Suprapubic skin (tissue), 4 donors: Measurements from ENCODE around the gene CLIC2.

Experiments used
- POLR2A ChIP-seq, 2 donors: fragments of 450-650 bp; IDR thresholded peaks; one replicate each; pipeline ENCODE4 v1.6.1; 2017; ENCODE audit warnings: antibody characterized with exemption in 2 of 2, mild to moderate bottlenecking in 2 of 2, moderate library complexity in 2 of 2
- POLR2AphosphoS5 ChIP-seq, 3 donors: sonication (generic); formaldehyde crosslinking; IDR thresholded peaks; one replicate each; pipeline ENCODE4 v1.6.1; 2017; ENCODE audit warnings: antibody characterized with exemption in 3 of 3
- TF ChIP-seq, protein P1 (sequence below), 2 donors: fragments of 200-600 bp in 1 of 2; fragments of 450-650 bp in 1 of 2; sonication (generic) in 1 of 2; IDR thresholded peaks; one replicate each; pipeline ENCODE4 v1.5.1; 2016 to 2019; ENCODE audit warnings: antibody characterized with exemption in 2 of 2, mild to moderate bottlenecking in 1 of 2, moderate library complexity in 1 of 2

DNA sequence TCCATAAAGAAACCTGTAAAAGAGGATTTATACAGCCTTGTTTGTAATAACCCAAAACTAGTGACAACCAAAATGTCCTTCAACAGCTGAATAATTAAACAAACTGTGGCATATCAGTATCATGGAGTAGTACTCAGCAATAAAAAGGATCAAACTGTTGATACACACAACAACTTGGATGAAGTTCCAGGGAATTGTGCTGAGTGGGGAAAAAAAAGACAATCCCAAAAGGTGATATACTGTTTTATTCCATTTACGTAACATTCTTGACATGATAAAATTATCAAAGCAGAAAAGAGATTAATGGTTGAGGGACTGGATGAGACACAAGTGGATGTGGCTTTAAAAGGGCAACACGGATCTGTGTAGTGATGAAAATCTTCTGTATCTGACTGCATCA lies 7.8 kb downstream of the CLIC2 start:
- TF ChIP-seq, protein P1, sequence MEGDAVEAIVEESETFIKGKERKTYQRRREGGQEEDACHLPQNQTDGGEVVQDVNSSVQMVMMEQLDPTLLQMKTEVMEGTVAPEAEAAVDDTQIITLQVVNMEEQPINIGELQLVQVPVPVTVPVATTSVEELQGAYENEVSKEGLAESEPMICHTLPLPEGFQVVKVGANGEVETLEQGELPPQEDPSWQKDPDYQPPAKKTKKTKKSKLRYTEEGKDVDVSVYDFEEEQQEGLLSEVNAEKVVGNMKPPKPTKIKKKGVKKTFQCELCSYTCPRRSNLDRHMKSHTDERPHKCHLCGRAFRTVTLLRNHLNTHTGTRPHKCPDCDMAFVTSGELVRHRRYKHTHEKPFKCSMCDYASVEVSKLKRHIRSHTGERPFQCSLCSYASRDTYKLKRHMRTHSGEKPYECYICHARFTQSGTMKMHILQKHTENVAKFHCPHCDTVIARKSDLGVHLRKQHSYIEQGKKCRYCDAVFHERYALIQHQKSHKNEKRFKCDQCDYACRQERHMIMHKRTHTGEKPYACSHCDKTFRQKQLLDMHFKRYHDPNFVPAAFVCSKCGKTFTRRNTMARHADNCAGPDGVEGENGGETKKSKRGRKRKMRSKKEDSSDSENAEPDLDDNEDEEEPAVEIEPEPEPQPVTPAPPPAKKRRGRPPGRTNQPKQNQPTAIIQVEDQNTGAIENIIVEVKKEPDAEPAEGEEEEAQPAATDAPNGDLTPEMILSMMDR (IDR thresholded peaks at IDR 0.05) = no peak
- TF ChIP-seq POLR2AphosphoS5 (IDR thresholded peaks at IDR 0.05) = no peak
- no peak for TF ChIP-seq POLR2A (IDR thresholded peaks at IDR 0.05)
